NCI-H2029 (cell line): ENCODE data around the gene MTG1.
"Not testable (repeated sequence)": the region's sequence is repeated elsewhere in the genome, so short reads cannot be mapped to it uniquely, and the experiment has no call there.

Experiments
- DNase-seq: peaks from one replicate; lab custom pipeline; 2025; lab: John Stamatoyannopoulos, UW

MTG1 gene

GRCh38 chr10:133358925-133359310, 35.0 kb upstream of the MTG1 start:
- no peak for DNase-seq

- no peak for DNase-seq
These were observed 34.4 kb upstream of the MTG1 start for GRCh38 chr10:133359554-133359971.

GRCh38 chr10:133359972-133360610, 33.9 kb upstream of the MTG1 start:
- DNase-seq = no peak

- DNase-seq = no peak
These were observed 32.7 kb upstream of the MTG1 start for GRCh38 chr10:133361227-133361626.

GRCh38 chr10:133361773-133362441, 32.0 kb upstream of the MTG1 start:
- no peak for DNase-seq

- DNase-seq = no peak
These were observed 31.1 kb upstream of the MTG1 start for GRCh38 chr10:133362846-133363245.

- DNase-seq = no peak
These were observed 29.1 kb upstream of the MTG1 start for GRCh38 chr10:133364645-133365431.

GRCh38 chr10:133365461-133366129, 28.4 kb upstream of the MTG1 start:
- DNase-seq = no peak

- DNase-seq = no peak
These were observed 27.9 kb upstream of the MTG1 start for GRCh38 chr10:133366130-133366478.

- no peak for DNase-seq
These were observed 27.2 kb upstream of the MTG1 start for GRCh38 chr10:133366751-133367150.

- not testable (repeated sequence) for DNase-seq
These were observed 26.5 kb upstream of the MTG1 start for GRCh38 chr10:133367461-133367860.

- no peak for DNase-seq
These were observed 25.8 kb upstream of the MTG1 start for GRCh38 chr10:133368153-133368552.

- no peak for DNase-seq
These were observed 23.7 kb upstream of the MTG1 start for GRCh38 chr10:133370030-133370786.

- no peak for DNase-seq
These were observed 21.4 kb upstream of the MTG1 start for GRCh38 chr10:133372507-133372906.

- DNase-seq = peak; percentile 62
These were observed 20.5 kb upstream of the MTG1 start, which contains the start of gene ECHS1 for GRCh38 chr10:133373174-133374090. Gene ECHS1 (minus strand): TSS chr10:133373354. CDS start chr10:133373333, 21 bp downstream.

- DNase-seq = no peak
These were observed 18.4 kb upstream of the MTG1 start for GRCh38 chr10:133375357-133376115.

- DNase-seq = not testable (repeated sequence)
These were observed 17.8 kb upstream of the MTG1 start for GRCh38 chr10:133376183-133376582.

- DNase-seq = no peak
These were observed 16.7 kb upstream of the MTG1 start for GRCh38 chr10:133377025-133377817.

GRCh38 chr10:133377818-133378250, 16.1 kb upstream of the MTG1 start:
- DNase-seq = no peak
